ENCODE measurements around the gene IFNA13. TPM values are rescaled to one million over a fixed set of nuclear protein-coding genes. Genes with fewer than 3 reads are reported as not detected.
"Not testable (repeated sequence)": the region's sequence is repeated elsewhere in the genome, so short reads cannot be mapped to it uniquely, and the experiment has no call there.

The IFNA13 gene
- total RNA-seq, 1 donor from 2014 or later, result not detected

DNA sequence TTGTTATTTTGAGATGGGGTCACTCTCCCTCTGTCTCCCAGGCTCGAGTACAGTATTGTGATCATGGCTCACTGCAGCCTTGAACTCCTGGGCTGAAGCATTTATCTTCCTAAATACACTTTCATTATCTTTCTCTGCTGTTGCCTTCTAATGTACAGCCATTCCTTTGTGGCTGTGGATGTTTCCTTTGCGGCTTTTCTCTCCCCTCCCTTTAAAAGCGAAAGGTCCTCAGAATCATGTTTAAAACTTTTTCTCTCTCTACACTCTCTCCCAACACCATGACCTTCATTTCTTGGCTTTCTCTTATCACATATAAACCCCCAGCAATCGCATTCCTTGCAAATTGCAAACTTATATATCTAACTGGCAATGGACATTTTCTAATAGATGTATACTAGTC, 15.8 kb upstream of the IFNA13 start:
- Mint-ChIP-seq H3K4me1 (ENCODE audit: unreplicated experiment) (no peaks in the 10 kb centered on the region), H3K27ac (ENCODE audit: unreplicated experiment) (no peak overlapping the region), H3K36me3 (ENCODE audit: low read depth, unreplicated experiment) (no peaks in the 10 kb centered on the region), H3K9me3 (ENCODE audit: unreplicated experiment) (no peaks in the 10 kb centered on the region), H3K4me3 (ENCODE audit: unreplicated experiment) (no peak overlapping the region), H3K27me3 (ENCODE audit: unreplicated experiment) (no peaks in the 10 kb centered on the region)
- TF ChIP-seq, protein P1, sequence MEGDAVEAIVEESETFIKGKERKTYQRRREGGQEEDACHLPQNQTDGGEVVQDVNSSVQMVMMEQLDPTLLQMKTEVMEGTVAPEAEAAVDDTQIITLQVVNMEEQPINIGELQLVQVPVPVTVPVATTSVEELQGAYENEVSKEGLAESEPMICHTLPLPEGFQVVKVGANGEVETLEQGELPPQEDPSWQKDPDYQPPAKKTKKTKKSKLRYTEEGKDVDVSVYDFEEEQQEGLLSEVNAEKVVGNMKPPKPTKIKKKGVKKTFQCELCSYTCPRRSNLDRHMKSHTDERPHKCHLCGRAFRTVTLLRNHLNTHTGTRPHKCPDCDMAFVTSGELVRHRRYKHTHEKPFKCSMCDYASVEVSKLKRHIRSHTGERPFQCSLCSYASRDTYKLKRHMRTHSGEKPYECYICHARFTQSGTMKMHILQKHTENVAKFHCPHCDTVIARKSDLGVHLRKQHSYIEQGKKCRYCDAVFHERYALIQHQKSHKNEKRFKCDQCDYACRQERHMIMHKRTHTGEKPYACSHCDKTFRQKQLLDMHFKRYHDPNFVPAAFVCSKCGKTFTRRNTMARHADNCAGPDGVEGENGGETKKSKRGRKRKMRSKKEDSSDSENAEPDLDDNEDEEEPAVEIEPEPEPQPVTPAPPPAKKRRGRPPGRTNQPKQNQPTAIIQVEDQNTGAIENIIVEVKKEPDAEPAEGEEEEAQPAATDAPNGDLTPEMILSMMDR (IDR thresholded peaks at IDR 0.05; ENCODE audit: unreplicated experiment), result no peak
- DNase-seq (ENCODE audit: low spot score), result no peak

DNA sequence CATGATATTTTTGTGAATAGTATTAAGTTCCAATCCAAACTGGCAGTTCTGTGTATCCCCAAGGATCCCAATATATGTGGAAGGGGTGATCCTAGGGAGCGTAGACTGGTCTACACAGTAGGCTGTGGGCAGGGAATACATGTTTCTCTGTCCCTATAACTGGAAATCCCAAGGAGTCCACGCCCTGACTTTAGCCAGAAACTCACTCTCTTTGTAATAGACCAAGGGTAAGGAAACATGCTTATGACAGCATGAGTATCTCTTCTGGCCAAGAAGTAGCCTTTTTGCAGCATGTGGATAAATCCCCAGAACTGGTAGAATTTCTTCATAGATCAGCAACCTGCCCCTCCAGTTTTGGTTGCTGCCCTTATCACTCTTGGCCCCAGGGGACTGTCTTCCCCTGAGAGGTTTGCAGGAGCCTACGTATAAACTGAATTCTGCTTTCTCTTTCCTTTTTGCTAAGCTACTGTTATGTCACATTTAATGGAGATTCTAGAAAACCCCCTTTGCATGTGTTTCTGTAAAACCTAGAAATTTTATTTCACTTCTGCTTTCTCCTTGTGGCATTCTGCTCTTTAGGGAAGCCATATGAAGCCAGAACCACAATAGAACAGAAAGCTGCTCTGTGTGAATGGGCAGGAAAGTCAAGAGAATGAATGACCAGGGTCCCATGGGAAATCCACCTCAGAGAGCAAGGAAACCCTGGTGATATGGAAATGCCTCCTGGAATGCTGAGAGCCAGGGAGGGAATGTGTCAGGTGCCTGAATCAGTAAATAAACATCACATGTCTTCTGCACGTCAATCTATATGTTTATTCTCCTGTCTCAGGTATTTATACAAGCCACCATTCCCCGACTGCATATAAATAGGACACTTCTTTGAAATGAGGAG, 13.8 kb upstream of the IFNA13 start:
- no peak overlapping the region for H3K4me3 Mint-ChIP-seq (ENCODE audit: unreplicated experiment)
- no peaks in the 10 kb centered on the region for H3K9me3 Mint-ChIP-seq (ENCODE audit: unreplicated experiment)
- TF ChIP-seq, protein P1 (IDR thresholded peaks at IDR 0.05; ENCODE audit: unreplicated experiment), result no peak
- DNase-seq (ENCODE audit: low spot score), result no peak
- no peaks in the 10 kb centered on the region for H3K27me3 Mint-ChIP-seq (ENCODE audit: unreplicated experiment)
- H3K4me1 Mint-ChIP-seq (ENCODE audit: unreplicated experiment), result no peaks in the 10 kb centered on the region
- H3K27ac Mint-ChIP-seq (ENCODE audit: unreplicated experiment), result no peak overlapping the region
- no peaks in the 10 kb centered on the region for H3K36me3 Mint-ChIP-seq (ENCODE audit: low read depth, unreplicated experiment)

DNA sequence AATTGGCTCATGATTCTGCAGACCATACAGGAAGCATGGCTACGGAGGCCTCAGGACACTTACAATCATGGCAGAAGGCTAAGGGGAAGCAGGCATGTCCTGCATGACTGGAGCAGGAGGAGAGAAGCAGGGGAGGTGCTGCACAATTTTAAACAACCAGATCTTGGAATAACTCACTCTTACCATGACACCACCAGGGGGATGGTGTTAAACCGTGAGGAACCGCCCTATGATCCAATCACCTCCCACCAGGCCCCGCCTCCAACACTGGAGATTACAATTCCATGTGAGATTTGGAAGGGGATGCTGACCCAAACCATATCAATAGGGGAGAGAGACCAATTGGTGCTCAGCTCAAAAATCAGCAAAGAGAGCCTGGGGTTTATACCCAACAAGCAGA, 3.6 kb upstream of the IFNA13 start:
- not testable (repeated sequence) for H3K27ac Mint-ChIP-seq (ENCODE audit: unreplicated experiment); H3K9me3 Mint-ChIP-seq (ENCODE audit: unreplicated experiment); H3K27me3 Mint-ChIP-seq (ENCODE audit: unreplicated experiment); H3K4me3 Mint-ChIP-seq (ENCODE audit: unreplicated experiment); H3K4me1 Mint-ChIP-seq (ENCODE audit: unreplicated experiment); H3K36me3 Mint-ChIP-seq (ENCODE audit: low read depth, unreplicated experiment); DNase-seq (ENCODE audit: low spot score)

DNA sequence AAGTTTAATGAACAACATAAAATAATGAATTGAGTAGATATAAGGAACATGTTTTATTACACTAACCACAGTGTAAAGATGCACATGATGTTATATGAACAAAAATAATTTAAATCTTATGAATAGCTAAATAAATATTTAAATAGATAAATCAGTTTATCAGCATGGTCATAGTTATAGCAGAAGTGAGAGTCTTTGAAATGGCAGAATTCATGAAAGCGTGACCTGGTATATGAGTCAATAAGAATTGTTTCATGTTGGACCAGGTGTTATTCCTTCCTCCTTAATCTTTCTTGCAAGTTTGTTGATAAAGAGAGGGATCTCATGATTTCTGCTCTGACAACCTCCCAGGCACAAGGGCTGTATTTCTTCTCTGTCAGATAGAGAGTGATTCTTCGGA, 688 bp downstream of the IFNA13 start:
- H3K27ac Mint-ChIP-seq (ENCODE audit: unreplicated experiment); H3K4me1 Mint-ChIP-seq (ENCODE audit: unreplicated experiment); DNase-seq (ENCODE audit: low spot score); H3K4me3 Mint-ChIP-seq (ENCODE audit: unreplicated experiment); H3K36me3 Mint-ChIP-seq (ENCODE audit: low read depth, unreplicated experiment); H3K27me3 Mint-ChIP-seq (ENCODE audit: unreplicated experiment); H3K9me3 Mint-ChIP-seq (ENCODE audit: unreplicated experiment): not testable (repeated sequence)

DNA sequence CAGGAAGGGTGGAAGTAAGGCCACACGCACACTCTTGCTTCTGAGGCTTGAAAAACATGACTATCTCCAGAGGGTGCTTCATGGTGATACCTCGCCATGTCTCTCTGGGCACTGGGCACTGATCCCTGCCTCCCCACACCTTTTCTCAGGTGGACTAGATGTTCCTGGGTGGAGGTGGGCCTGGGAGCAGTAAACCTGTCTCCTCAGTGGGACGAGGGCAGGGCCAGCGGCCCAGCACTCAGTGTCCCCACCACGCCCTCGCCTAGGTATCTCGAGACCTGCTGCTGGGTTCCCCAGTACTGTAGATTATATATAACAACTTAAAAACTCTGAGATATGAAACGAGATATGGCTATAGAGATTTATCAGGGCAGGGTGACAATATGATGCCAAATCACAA, 5.6 kb downstream of the IFNA13 start:
- H3K27me3 Mint-ChIP-seq (ENCODE audit: unreplicated experiment), result peaks cover 2% of the 10 kb centered on the region
- H3K4me1 Mint-ChIP-seq (ENCODE audit: unreplicated experiment), result peaks cover 3% of the 10 kb centered on the region
- H3K4me3 Mint-ChIP-seq (ENCODE audit: unreplicated experiment), result no peak overlapping the region
- H3K27ac Mint-ChIP-seq (ENCODE audit: unreplicated experiment), result no peak overlapping the region
- TF ChIP-seq, protein P1 (IDR thresholded peaks at IDR 0.05; ENCODE audit: unreplicated experiment), result no peak
- H3K36me3 Mint-ChIP-seq (ENCODE audit: low read depth, unreplicated experiment), result no peaks in the 10 kb centered on the region
- H3K9me3 Mint-ChIP-seq (ENCODE audit: unreplicated experiment), result no peaks in the 10 kb centered on the region
- DNase-seq (ENCODE audit: low spot score), result no peak
